HEK293 (cell line): Measurements from ENCODE around the gene JUND.

Experiments used
- BCL11A ChIP-seq: fragments of 450-650 bp; formaldehyde crosslinking; IDR thresholded peaks from 2 replicates; pipeline ENCODE4 v1.5.1; 2016; ENCODE audit warnings: low read depth, missing biosample characterization, missing genetic modification characterization
- BCL6B ChIP-seq: fragments of 450-650 bp; formaldehyde crosslinking; IDR thresholded peaks from 2 replicates; pipeline ENCODE4 v1.5.1; 2017; ENCODE audit warnings: missing biosample characterization, missing genetic modification characterization
- GLIS1 ChIP-seq: fragments of 450-650 bp; formaldehyde crosslinking; IDR thresholded peaks from 2 replicates; pipeline ENCODE4 v1.5.1; 2016; ENCODE audit warnings: missing biosample characterization, missing genetic modification characterization
- HOXA7 ChIP-seq: sonication (generic); formaldehyde crosslinking; IDR thresholded peaks from 2 replicates; pipeline ENCODE4 v1.8.1; 2022; ENCODE audit warnings: missing genetic modification reagents, borderline replicate concordance
- KLF17 ChIP-seq: fragments of 450-650 bp; formaldehyde crosslinking; IDR thresholded peaks from 2 replicates; pipeline ENCODE4 v1.5.1; 2016; ENCODE audit warnings: missing biosample characterization, missing genetic modification characterization
- KLF9 ChIP-seq: fragments of 450-650 bp; formaldehyde crosslinking; IDR thresholded peaks from 2 replicates; pipeline ENCODE4 v1.5.1; 2016; ENCODE audit warnings: missing biosample characterization, missing genetic modification characterization, low read depth
- MZF1 ChIP-seq: fragments of 450-650 bp; formaldehyde crosslinking; IDR thresholded peaks from 2 replicates; pipeline ENCODE4 v1.5.1; 2017; ENCODE audit warnings: missing biosample characterization, missing genetic modification characterization, borderline replicate concordance
- PRDM4 ChIP-seq: fragments of 450-650 bp; formaldehyde crosslinking; IDR thresholded peaks from 2 replicates; pipeline ENCODE4 v1.5.1; 2017; ENCODE audit warnings: missing biosample characterization, missing genetic modification characterization
- SALL2 ChIP-seq: fragments of 450-650 bp; formaldehyde crosslinking; IDR thresholded peaks from 2 replicates; pipeline ENCODE4 v1.5.0; 2017; ENCODE audit warnings: missing biosample characterization, mild to moderate bottlenecking, missing genetic modification characterization, borderline replicate concordance
- SCRT2 ChIP-seq: fragments of 450-650 bp; formaldehyde crosslinking; IDR thresholded peaks from 2 replicates; pipeline ENCODE4 v1.5.1; 2016; ENCODE audit warnings: missing biosample characterization, missing genetic modification characterization
- YY1 ChIP-seq: fragments of 450-650 bp; formaldehyde crosslinking; IDR thresholded peaks from 2 replicates; pipeline ENCODE4 v1.5.1; 2018; ENCODE audit warnings: missing biosample characterization, missing genetic modification characterization
- ZBTB7A ChIP-seq: fragments of 450-650 bp; formaldehyde crosslinking; IDR thresholded peaks from 2 replicates; pipeline ENCODE4 v1.5.1; 2016; ENCODE audit warnings: low read depth, missing biosample characterization, missing genetic modification characterization
- ZFP37 ChIP-seq: fragments of 450-650 bp; formaldehyde crosslinking; IDR thresholded peaks from 2 replicates; pipeline ENCODE4 v1.5.1; 2016; ENCODE audit warnings: missing biosample characterization, missing genetic modification characterization
- ZNF223 ChIP-seq: fragments of 450-650 bp; formaldehyde crosslinking; IDR thresholded peaks from 2 replicates; pipeline ENCODE4 v1.5.1; 2016; ENCODE audit warnings: missing biosample characterization, missing genetic modification characterization
- ZNF280C ChIP-seq: fragments of 450-650 bp; formaldehyde crosslinking; IDR thresholded peaks from 2 replicates; pipeline ENCODE4 v1.5.1; 2016; ENCODE audit warnings: missing biosample characterization, missing genetic modification characterization
- ZNF37A ChIP-seq: fragments of 450-650 bp; IDR thresholded peaks from 2 replicates; pipeline ENCODE4 v1.5.1; 2018; ENCODE audit warnings: missing biosample characterization, missing genetic modification characterization
- ZNF416 ChIP-seq: fragments of 450-650 bp; formaldehyde crosslinking; IDR thresholded peaks from 2 replicates; pipeline ENCODE4 v1.5.1; 2016; ENCODE audit warnings: missing biosample characterization, missing genetic modification characterization
- ZNF426 ChIP-seq: fragments of 450-650 bp; formaldehyde crosslinking; IDR thresholded peaks from 2 replicates; pipeline ENCODE4 v1.5.1; 2017; ENCODE audit warnings: missing biosample characterization, missing genetic modification characterization, mild to moderate bottlenecking, inconsistent platforms, moderate library complexity
- ZNF48 ChIP-seq: fragments of 450-650 bp; formaldehyde crosslinking; IDR thresholded peaks from 2 replicates; pipeline ENCODE4 v1.5.1; 2016; ENCODE audit warnings: missing biosample characterization, missing genetic modification characterization
- ZNF488 ChIP-seq: fragments of 450-650 bp; formaldehyde crosslinking; IDR thresholded peaks from 2 replicates; pipeline ENCODE4 v1.5.1; 2016; ENCODE audit warnings: missing biosample characterization, missing genetic modification characterization
- ZNF549 ChIP-seq: fragments of 450-650 bp; IDR thresholded peaks from 2 replicates; pipeline ENCODE4 v1.5.1; 2018; ENCODE audit warnings: missing biosample characterization, missing genetic modification characterization, mild to moderate bottlenecking, inconsistent platforms, moderate library complexity
- ZNF596 ChIP-seq: fragments of 450-650 bp; IDR thresholded peaks from 2 replicates; pipeline ENCODE4 v1.5.0; 2018; ENCODE audit warnings: missing biosample characterization, mild to moderate bottlenecking, missing genetic modification characterization, moderate library complexity
- ZNF600 ChIP-seq: fragments of 450-650 bp; formaldehyde crosslinking; IDR thresholded peaks from 2 replicates; pipeline ENCODE4 v1.5.1; 2016; ENCODE audit warnings: missing biosample characterization, missing genetic modification characterization
- ZNF610 ChIP-seq: fragments of 450-650 bp; formaldehyde crosslinking; IDR thresholded peaks from 2 replicates; pipeline ENCODE4 v1.5.1; 2016; ENCODE audit warnings: missing biosample characterization, missing genetic modification characterization, borderline replicate concordance
- ZNF623 ChIP-seq: fragments of 450-650 bp; formaldehyde crosslinking; IDR thresholded peaks from 2 replicates; pipeline ENCODE4 v1.5.1; 2016; ENCODE audit warnings: missing biosample characterization, missing genetic modification characterization
- ZNF624 ChIP-seq: fragments of 450-650 bp; formaldehyde crosslinking; IDR thresholded peaks from 2 replicates; pipeline ENCODE4 v1.5.1; 2017; ENCODE audit warnings: missing biosample characterization, missing genetic modification characterization
- ZNF660 ChIP-seq: fragments of 450-650 bp; IDR thresholded peaks from 2 replicates; pipeline ENCODE4 v1.5.1; 2018; ENCODE audit warnings: missing biosample characterization, mild to moderate bottlenecking, missing genetic modification characterization
- ZNF664 ChIP-seq: fragments of 450-650 bp; formaldehyde crosslinking; IDR thresholded peaks from 2 replicates; pipeline ENCODE4 v1.5.1; 2016; ENCODE audit warnings: missing biosample characterization, missing genetic modification characterization
- ZNF677 ChIP-seq: fragments of 450-650 bp; IDR thresholded peaks from 2 replicates; pipeline ENCODE4 v1.5.0; 2018; ENCODE audit warnings: missing biosample characterization, mild to moderate bottlenecking, missing genetic modification characterization, moderate library complexity
- ZNF777 ChIP-seq: fragments of 450-650 bp; formaldehyde crosslinking; IDR thresholded peaks from 2 replicates; pipeline ENCODE4 v1.5.1; 2017; ENCODE audit warnings: missing biosample characterization, missing genetic modification characterization, borderline replicate concordance
- ZSCAN23 ChIP-seq: fragments of 450-650 bp; formaldehyde crosslinking; IDR thresholded peaks from 2 replicates; pipeline ENCODE4 v1.5.1; 2016; ENCODE audit warnings: missing biosample characterization, missing genetic modification characterization
- ZSCAN5A ChIP-seq: fragments of 450-650 bp; formaldehyde crosslinking; IDR thresholded peaks from 2 replicates; pipeline ENCODE4 v1.5.1; 2016; ENCODE audit warnings: missing biosample characterization, missing genetic modification characterization

The JUND gene

GRCh38 chr19:18280247-18281081, 958 bp downstream of the JUND start (continued):
- no peak for TF ChIP-seq SALL2
- peak; percentile 22; the same call in 1 of the 2 replicates for TF ChIP-seq ZNF777 (tag by site-specific recombination)
- TF ChIP-seq BCL11A (tag by site-specific recombination) = no peak
- TF ChIP-seq ZNF664 (tag by site-specific recombination) = no peak
- peak; percentile 62 for TF ChIP-seq KLF17
- no peak for TF ChIP-seq ZNF549 (tag by site-specific recombination)
- TF ChIP-seq ZBTB7A (tag by site-specific recombination) = peak; percentile 74
- TF ChIP-seq ZNF37A (tag by site-specific recombination) = no peak
- no peak for TF ChIP-seq ZNF624 (tag by site-specific recombination)
- TF ChIP-seq ZNF280C = no peak
- no peak for TF ChIP-seq BCL6B
- TF ChIP-seq SCRT2 (tag by site-specific recombination) = peak; percentile 22; the same call in 1 of the 2 replicates
- no peak for TF ChIP-seq ZNF48 (tag by site-specific recombination)
- TF ChIP-seq KLF9 (tag by site-specific recombination) = peak; percentile 62
- TF ChIP-seq ZNF596 = no peak
- no peak for TF ChIP-seq ZNF488 (tag by site-specific recombination)
- TF ChIP-seq ZFP37 (tag by site-specific recombination) = peak; percentile 50; the same call in 1 of the 2 replicates
- no peak for TF ChIP-seq MZF1 (tag by site-specific recombination)
- TF ChIP-seq ZSCAN23 = no peak
- TF ChIP-seq ZNF677 (tag by site-specific recombination) = no peak
- no peak for TF ChIP-seq YY1
- no peak for TF ChIP-seq ZNF416 (tag by site-specific recombination)
- no peak for TF ChIP-seq HOXA7 (CRISPR knock-in tag)
- no peak for TF ChIP-seq ZNF623
- no peak for TF ChIP-seq PRDM4 (tag by site-specific recombination)
- no peak for TF ChIP-seq ZNF610 (tag by site-specific recombination)
- TF ChIP-seq ZNF660 (tag by site-specific recombination) = no peak
- TF ChIP-seq GLIS1 (tag by site-specific recombination) = peak; percentile 70
- TF ChIP-seq ZNF600 (tag by site-specific recombination) = peak; percentile 65
- TF ChIP-seq ZNF223 (tag by site-specific recombination) = no peak
- TF ChIP-seq ZSCAN5A (tag by site-specific recombination) = no peak
- TF ChIP-seq ZNF426 (tag by site-specific recombination) = no peak
